GM10266 (cell line): ENCODE measurements around the gene CCDC177.

Experiments
- DNase-seq: peaks from one replicate; pipeline ENCODE4 v3.0.0; 2012; ENCODE audit errors: extremely low spot score
- TF ChIP-seq, protein P1 (sequence below): IDR thresholded peaks from 2 replicates; pipeline ENCODE4 v1.5.1; 2012; ENCODE audit warnings: mild to moderate bottlenecking, low read depth; ENCODE audit not compliant: control insufficient read depth, insufficient read depth; ENCODE audit errors: missing control alignments

CCDC177 gene

GRCh38 chr14:69531135-69531534, 43.5 kb downstream of the CCDC177 start:
- DNase-seq: no peak
- TF ChIP-seq, protein P1, sequence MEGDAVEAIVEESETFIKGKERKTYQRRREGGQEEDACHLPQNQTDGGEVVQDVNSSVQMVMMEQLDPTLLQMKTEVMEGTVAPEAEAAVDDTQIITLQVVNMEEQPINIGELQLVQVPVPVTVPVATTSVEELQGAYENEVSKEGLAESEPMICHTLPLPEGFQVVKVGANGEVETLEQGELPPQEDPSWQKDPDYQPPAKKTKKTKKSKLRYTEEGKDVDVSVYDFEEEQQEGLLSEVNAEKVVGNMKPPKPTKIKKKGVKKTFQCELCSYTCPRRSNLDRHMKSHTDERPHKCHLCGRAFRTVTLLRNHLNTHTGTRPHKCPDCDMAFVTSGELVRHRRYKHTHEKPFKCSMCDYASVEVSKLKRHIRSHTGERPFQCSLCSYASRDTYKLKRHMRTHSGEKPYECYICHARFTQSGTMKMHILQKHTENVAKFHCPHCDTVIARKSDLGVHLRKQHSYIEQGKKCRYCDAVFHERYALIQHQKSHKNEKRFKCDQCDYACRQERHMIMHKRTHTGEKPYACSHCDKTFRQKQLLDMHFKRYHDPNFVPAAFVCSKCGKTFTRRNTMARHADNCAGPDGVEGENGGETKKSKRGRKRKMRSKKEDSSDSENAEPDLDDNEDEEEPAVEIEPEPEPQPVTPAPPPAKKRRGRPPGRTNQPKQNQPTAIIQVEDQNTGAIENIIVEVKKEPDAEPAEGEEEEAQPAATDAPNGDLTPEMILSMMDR: no peak

- TF ChIP-seq, protein P1: no peak
- no peak for DNase-seq
Measured at GRCh38 chr14:69530095-69530494, 44.6 kb downstream of the CCDC177 start.

- no peak for DNase-seq
- TF ChIP-seq, protein P1: no peak
Measured at GRCh38 chr14:69529563-69529962, 45.1 kb downstream of the CCDC177 start.

DNA sequence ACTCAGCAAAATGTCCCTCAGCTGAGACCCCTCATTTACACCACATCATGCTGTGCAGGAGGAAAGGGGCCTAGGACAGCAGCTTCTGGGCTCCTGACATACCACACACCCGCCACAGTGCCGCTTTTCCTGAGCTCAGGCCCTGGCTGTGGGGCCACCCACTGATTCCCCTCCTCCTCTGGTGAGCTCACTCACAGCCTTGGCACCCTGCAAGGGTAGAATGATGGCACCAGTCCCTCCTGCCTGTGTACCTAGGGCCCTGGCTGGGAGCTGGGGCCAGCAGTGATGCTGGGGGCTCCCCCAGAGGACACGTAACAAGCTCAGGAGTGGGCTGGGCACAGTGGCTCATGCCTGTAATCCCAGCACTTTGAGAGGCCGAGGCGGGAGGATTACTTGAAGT, 45.7 kb downstream of the CCDC177 start:
- TF ChIP-seq, protein P1: no peak
- no peak for DNase-seq

DNA sequence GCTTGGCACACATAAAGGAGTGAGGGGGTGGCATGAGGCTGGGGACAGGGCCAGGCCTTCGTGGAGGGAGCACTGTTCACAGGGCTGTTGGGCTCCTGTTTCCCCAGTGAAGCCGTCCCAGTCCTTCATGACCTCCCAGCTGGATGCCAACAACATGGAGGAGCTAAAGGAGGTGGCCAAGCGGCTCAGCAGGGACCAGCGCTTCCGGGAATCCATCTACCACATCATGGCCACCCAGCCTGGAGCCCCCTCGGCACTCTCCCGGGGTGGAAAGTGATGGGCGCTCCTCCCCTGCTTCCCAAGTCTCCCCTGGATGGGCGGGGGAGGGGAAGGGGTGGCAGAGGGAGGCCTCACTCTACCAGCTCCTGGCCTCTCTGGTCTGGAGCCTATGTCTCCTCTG, 46.5 kb downstream of the CCDC177 start:
- TF ChIP-seq, protein P1: no peak
- DNase-seq: no peak

- no peak for DNase-seq
- TF ChIP-seq, protein P1: no peak
Measured at GRCh38 chr14:69527635-69528034, 47.0 kb downstream of the CCDC177 start.

GRCh38 chr14:69525896-69526295, 48.8 kb downstream of the CCDC177 start:
- TF ChIP-seq, protein P1: no peak
- DNase-seq: no peak

GRCh38 chr14:69522026-69522425, 52.6 kb downstream of the CCDC177 start:
- TF ChIP-seq, protein P1: no peak
- no peak for DNase-seq
